HG03135 (cell line): ENCODE measurements around the gene ACADSB.

Source experiments
- ATAC-seq: cut with Tn5 transposase; IDR thresholded peaks from one replicate; pipeline ENCODE4 v1.9.1; 2021; ENCODE audit warnings: mild to moderate bottlenecking, moderate library complexity; ENCODE audit not compliant: unreplicated experiment

ACADSB gene

GRCh38 chr10:123001370-123001769 lies 7.4 kb upstream of the ACADSB start:
- no peak for ATAC-seq

GRCh38 chr10:123004298-123004697 lies 4.5 kb upstream of the ACADSB start:
- no peak for ATAC-seq

- peak; percentile 44 for ATAC-seq
Measured at GRCh38 chr10:123007558-123008354, 1.1 kb upstream of the ACADSB start.

- ATAC-seq = peak; percentile 12
Measured at GRCh38 chr10:123009105-123009820, 457 bp downstream of the ACADSB start.

GRCh38 chr10:123011987-123012386 lies 3.2 kb downstream of the ACADSB start:
- ATAC-seq = no peak

- ATAC-seq = no peak
Measured at GRCh38 chr10:123013456-123014419, 4.9 kb downstream of the ACADSB start.

GRCh38 chr10:123014772-123015171 lies 6.0 kb downstream of the ACADSB start:
- ATAC-seq = no peak

- no peak for ATAC-seq
Measured at GRCh38 chr10:123016228-123016627, 7.4 kb downstream of the ACADSB start.

GRCh38 chr10:123017421-123018165 lies 8.8 kb downstream of the ACADSB start:
- ATAC-seq = no peak

- no peak for ATAC-seq
Measured at GRCh38 chr10:123018531-123018930, 9.7 kb downstream of the ACADSB start.

GRCh38 chr10:123019264-123019663 lies 10.5 kb downstream of the ACADSB start:
- no peak for ATAC-seq

- ATAC-seq = no peak
Measured at GRCh38 chr10:123019941-123020703, 11.3 kb downstream of the ACADSB start.

GRCh38 chr10:123021517-123021916 lies 12.7 kb downstream of the ACADSB start:
- ATAC-seq = no peak

GRCh38 chr10:123024540-123024939 lies 15.7 kb downstream of the ACADSB start:
- ATAC-seq = no peak

- no peak for ATAC-seq
Measured at GRCh38 chr10:123026302-123026701, 17.5 kb downstream of the ACADSB start.

GRCh38 chr10:123027861-123028260 lies 19.1 kb downstream of the ACADSB start:
- ATAC-seq = no peak

- ATAC-seq = no peak
Measured at GRCh38 chr10:123031124-123031523, 22.3 kb downstream of the ACADSB start.

GRCh38 chr10:123034332-123034731 lies 25.5 kb downstream of the ACADSB start:
- ATAC-seq = no peak

- ATAC-seq = no peak
Measured at GRCh38 chr10:123035467-123036086, 26.8 kb downstream of the ACADSB start.
